GM04504 (cell line): ENCODE measurements around the gene BDKRB2.

Source experiments
- DNase-seq: peaks from one replicate; pipeline ENCODE4 v3.0.0-alpha.2; 2012; ENCODE audit warnings: low read depth

BDKRB2 gene

DNA sequence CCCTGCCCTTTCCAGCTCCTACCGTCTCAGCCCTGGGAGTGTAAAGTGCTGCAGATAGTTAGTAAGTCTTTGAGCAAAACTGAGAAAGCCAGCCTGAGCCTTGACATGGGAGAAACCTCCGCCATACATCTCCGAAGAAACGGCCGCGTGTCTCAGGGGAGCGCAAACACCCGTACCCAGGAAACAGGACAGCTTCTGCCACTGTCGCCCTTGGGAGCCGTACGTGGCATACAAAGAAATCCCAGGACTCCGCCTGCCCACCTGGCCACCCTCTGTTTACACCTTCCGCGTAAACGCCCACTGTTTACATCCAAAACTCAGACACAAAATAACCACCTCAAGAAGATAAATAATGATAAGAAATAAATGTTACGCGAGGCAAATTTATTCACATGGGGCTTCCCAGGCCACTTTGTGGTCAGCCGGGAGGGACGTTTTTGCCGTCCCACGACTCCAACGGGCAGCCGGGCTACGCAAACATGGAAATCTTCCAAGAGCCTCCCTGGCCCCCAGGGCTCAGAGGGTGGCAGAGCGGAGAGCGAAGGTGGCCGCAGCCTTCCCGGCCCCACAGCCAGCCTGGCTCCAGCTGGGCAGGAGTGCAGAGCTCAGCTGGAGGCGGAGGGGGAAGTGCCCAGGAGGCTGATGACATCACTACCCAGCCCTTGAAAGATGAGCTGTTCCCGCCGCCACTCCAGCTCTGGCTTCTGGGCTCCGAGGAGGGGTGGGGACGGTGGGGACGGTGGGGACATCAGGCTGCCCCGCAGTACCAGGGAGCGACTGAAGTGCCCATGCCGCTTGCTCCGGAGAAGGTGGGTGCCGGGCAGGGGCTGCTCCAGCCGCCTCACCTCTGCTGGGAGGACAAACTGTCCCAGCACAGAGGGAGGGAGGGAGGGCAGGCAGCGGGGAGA, at the start of gene BDKRB2:
BDKRB2 (plus strand) TSS at position 689 of the 908 bp plus-strand sequence. CDS start 32,269 bp downstream, outside the sequence.
- DNase-seq, result peak; percentile 66

DNA sequence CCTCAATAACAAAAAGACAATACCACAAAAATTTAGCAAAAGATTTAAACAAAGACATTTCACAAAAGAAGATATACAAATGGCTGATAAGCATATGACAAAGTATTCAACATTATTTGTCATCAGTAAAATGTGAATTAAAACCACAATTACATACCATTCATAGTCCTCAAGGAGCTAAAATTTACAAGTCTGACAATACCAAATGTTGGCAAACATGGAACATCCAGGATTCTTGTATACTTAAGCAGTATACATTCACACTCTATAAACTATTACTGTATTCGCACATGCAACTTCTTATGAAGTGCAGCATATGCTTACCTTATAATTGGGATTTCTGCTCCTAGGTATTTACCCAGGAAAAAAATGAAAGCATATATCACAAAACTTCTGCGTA, 49.7 kb upstream of the BDKRB2 start:
- DNase-seq, result no peak

DNA sequence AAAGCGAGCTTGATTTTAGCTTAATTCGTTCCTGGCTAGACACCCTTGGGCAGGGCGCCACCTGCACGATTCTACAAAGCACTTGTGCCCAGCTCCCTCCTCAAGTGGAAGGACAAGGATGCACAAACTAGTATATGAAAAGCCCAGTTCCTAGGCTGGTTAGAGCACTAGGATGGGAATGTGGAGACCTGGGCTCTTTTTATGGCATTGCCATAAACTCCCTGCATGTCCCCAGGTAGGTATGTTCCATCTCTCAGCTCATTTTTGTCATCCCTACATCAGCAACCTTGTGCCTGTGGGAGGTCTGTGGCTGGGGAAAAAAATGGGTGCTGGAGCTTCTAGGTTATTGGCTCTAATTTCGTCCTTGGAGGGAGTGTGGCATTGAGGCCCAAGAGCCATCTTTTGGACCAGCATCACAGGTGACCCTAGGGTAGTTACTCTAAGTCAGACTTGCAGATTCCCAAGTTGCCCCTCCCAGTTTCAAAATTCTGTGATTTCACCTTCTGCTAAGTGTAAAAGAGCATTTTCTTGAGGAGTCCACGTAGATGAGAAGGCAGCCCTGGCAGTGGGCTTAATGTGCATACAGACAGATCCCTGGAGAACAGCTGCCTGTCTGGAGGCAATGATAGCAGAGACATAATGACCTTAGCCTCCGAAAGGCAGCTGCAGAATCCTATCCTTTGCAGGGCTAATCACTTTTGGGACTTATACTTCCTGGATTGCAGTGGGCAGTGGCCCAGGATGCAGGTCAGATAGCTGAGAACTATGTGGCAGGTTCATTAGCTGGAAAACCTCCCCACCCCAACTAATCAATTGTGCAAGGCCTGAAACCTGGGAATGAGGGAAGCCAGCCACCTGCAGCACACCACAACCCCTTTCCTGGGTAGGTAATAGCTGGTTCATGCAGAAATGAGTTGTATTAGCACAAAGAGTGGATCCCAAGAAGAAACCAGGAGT, 47.6 kb upstream of the BDKRB2 start:
- DNase-seq, result no peak

DNA sequence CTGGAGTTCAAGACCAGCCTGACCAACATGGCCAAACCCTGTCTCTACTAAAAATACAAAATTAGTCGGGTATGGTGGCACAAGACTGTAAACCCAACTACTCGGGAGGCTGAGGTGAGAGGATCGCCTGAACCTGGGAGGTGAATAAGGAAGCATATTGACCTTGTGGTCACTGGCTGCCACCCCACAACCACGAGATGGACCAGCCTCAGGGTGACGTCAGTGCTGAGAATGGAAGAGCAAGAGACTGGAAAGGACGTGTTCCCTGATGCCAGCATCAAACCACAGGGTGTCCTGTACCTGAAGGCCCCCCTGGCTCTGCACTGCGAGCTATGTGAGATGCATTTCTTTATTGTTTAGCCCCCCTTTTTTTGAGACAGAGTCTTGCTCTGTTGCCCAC, 45.9 kb upstream of the BDKRB2 start:
- DNase-seq, result no peak

DNA sequence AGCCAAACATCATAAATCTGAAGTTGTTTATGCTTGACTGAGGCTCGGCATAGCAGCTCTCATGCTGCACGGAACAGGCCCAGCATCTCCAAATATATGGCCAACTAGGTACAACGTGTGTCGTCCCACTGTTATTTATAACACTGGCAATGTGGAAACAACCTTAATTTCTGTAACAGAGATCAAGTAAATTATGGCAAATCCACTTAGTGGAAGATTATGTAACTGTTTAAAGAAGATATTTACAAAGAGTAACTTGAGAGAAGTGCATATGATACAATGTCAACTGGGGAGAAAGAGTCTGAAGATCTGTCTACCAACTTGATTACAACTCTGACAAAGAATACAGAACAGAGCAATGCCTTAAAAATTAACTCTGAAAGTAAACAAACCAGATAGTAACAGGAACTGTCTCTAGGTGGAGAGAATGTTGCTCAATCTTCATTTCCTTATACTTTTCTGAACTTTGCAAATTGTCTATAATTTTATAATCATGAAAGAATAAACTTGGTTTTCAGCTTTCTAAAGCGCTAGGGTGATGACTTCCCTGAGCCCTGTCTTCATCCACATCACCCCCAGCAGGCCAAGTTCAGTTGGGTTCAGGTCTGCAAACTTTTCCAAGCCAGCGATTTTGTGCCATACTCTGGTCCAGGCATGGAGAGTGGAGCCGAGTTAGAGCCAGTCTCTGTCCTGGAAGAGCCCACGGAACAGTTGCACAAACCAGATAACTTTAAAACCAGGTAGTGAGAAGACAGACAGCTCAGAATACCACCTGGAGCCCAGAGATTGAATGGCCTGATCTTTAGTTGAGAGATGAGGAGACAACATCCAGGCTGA, 44.3 kb upstream of the BDKRB2 start:
- DNase-seq, result no peak

DNA sequence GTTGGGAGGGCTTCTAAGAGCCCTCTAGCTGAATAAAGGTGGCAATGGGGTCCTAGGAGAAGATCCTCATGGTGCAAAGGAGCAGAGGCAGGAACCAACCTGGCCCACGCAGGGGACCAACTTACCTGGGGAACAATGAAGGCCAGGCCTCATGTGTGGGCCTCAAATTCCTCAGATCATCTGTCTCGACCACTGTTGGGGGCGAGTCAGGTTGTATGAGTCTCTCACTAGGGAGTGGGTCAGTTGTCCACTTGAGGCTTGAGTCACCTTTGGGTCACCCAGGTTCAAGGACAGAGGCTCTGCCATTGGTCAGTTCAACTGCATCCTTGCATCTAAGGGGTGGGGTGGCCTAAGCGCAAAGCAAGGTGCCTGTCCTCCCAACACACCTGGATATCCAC, 43.7 kb upstream of the BDKRB2 start:
- DNase-seq, result no peak

DNA sequence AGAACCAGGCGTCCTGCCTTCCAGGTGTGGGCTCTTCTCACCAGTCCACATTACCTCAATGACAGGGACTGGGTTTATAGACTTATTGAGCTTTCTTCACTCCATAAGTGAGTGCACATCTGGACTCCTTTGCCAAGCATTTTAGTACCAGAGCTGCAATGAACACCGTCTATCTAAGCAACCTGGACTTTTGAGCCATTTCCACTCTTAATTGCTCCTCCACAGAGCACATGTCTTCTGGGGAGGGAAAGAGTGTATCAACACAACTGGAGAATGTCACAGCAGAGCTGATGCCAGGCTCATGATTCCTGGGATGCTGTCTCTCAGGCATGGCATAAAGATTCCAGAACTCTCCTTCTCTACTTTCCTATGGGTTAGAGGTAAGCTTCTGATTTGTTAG, 43.0 kb upstream of the BDKRB2 start:
- DNase-seq, result no peak

DNA sequence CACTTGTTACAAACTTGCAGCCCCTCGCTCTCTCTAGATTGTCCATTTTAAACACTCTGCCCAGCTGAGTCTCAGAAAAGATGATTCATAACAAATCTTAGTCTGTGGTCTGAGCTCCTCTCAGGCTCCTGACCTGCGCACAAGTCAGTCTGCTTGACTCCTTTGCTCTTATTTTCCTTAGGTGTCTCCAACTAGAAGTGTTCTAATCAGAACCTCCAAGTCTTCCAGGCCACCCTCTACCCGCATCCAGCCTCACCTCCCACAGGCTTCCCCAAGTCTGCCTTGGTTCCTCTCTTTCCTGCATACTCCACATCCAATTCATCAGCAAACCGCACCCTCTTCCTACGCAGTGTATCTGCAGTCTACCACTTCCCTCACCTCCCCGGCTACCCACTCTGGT, 42.4 kb upstream of the BDKRB2 start:
- DNase-seq, result no peak

DNA sequence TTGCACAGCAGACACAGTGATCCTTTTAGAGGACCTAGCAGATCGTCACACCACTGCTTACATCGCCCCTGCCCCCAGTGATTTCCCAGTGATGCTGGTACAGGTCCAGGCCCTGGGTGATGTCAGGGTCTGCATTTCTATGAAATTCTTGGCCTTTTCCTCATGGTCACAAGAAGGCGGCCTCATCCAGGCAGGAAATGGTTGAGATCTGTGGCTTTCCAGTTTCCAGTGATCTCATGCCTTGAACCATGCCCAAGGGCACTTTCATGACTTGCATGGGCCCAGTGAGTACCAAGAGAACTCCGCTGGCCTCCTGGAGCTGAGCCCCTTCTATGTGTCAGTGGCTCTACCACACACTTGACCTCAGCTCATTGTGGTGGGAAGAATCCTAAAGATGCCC, 41.9 kb upstream of the BDKRB2 start:
- no peak for DNase-seq

DNA sequence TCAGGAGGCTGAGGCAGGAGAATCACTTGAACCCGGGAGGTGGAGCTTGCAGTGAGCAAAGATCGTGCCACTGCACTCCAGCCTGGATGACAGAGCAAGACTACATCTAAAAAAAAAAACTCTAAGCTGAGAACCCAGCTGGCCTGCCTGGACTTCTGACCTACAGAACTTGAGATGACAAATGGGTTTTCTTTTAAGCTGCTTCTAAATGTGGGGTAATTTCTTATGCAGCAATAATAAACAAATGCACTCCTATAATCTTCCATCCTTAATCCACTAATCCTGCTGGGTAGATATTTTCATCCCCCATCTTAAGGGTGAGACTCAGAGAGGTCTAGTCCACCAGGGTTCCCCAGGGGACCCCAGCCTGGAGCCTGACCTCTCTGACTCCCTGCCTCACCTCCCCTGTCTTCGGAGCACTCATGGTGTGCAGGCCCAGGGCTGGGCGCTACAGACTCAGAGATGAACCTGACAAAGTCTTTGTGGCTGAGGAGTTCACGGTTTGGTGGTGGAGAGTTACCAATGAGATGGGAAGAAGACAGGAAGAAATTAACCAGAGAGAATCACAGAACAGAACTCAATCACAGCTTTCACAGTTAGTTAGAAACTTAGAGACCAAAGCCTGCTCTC, 39.7 kb upstream of the BDKRB2 start:
- DNase-seq, result no peak

DNA sequence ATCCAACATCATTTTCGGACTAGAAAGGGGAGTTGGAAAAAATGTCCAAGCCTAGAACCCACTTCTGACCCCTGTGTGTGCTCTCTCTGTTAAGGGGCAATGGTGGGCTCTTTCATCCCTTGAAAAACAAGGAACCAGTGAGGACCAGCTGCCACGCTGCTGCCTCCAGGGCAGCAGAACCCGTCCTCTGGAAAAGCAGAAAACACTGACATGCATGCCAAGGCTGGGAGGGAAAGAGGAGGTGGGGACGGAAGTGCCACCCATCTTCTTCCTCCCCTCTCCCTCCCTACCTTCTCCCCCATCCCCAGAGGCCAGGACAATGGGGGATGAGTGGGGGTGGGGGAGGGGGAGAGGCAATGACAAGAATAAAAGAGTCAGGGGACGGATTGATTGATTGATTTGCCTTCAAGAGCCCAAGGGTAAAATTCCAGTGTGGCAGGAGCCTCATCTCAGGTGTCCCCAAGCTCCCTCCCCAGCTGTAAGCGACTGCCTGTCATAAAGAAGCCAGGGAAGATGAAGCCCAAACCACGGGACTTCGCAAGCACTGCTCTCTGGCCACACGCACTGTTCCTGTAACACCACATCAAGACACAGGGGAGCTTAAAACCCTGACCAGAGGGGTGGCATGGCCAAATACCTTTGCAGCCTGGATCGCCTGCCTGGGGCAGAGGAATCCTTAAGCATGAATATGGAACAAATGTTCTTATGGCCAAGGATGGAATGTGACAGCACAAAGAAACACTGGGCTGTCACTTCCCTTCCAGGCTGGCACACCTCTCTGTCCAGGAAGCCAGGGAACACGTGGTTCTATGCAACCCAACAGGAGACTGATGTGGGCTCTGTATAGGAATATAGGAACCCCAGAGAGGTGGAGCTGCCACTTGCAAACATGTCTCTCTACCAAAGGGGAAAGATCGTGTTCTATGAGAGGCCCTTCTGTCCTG, 38.9 kb upstream of the BDKRB2 start:
- no peak for DNase-seq

DNA sequence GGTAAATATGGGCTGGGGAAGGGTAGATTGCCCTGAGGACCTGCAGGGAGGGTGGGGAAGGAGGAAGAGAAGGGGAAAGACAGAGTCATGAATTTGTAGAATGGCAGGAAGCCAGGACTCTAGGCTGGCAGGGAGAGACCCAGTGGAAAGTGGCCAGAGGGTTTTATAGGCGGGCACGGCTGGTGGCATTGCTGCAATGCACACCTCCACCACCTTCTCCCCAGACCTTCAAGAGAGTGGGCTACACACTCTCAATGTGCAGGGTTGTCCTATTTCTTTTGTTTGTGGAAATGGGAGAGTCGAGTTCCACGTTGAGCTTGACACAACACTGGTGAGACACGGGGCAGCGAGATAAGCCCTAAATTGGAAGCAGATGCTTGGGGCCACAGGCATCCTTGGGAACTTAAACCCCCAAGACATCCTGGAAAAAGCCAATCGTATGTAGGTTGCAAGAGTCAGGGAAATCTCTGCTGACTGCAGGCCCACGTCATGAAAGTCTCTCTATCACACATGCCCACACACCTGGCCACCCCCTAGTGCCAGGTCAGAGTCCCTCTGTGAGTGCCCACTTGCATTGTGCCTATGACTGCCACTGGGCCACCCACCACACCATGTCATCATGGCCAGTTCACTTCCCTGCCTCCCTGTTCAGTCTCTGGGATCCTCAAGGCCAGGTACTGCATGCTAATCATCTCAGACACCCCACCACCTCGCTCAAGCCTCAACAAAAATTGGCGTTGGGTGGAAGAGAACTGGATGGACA, 38.0 kb upstream of the BDKRB2 start:
- no peak for DNase-seq

DNA sequence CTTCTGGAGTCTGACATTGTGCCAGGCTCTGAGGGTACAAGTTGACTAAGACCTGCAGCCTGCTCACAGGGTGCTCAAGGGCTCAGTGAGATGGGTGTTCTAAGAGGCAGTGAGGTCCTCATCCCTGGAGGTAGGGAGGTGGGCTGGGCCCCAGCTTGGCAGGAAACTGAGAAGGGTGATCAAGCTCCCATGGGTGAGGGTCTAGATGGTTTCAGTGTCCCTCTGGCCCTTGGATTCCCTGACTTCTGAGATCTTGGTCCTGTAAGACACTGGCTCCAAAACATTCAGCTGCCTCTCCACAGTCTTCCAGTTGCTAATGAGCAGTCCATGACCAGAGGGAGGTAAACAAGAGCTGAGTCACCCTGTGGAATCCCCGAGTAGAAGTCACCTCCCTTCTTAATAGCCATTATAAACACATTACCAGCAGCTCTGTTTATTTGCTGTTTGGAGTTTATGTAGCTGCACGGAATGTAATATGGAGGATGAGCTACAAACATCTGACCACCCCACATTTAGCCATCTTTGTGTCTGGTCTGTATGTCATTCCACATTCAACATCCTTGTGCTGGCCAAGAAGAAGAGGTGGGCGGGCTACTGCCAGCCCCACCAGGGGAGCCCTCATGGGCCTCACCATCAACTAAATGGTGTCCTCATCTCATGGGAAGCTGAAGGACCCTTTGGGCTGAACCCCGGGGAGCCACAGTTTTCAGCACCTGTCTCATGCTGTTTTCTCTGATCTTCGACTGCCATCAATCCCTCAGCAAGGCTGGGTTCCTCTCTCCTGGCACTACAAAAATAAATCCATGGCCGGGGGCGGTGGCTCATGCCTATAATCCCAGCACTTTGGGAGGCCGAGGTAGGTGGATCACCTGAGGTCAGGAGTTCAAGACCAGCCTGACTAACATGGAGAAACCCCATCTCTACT, 37.2 kb upstream of the BDKRB2 start:
- peak; percentile 77 for DNase-seq

DNA sequence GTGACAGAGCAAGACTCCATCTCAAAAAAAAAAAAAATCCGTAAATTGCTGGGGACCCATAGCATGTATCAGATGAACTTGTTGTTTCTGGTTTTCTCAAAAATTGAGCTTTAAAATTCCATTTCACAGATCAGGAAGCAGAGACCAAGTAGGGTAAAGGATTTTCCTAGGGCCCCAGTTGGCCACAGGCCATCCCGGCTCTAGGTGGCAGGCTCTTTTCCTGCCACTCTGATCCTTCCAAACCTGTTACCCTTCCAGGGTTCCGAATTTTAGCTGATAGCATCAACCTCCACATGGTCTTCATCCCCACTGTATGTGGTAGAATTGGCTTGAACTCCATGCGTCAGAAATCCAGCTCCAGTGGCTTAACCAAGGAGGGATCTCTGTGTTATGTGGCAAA, 36.1 kb upstream of the BDKRB2 start:
- DNase-seq, result no peak

DNA sequence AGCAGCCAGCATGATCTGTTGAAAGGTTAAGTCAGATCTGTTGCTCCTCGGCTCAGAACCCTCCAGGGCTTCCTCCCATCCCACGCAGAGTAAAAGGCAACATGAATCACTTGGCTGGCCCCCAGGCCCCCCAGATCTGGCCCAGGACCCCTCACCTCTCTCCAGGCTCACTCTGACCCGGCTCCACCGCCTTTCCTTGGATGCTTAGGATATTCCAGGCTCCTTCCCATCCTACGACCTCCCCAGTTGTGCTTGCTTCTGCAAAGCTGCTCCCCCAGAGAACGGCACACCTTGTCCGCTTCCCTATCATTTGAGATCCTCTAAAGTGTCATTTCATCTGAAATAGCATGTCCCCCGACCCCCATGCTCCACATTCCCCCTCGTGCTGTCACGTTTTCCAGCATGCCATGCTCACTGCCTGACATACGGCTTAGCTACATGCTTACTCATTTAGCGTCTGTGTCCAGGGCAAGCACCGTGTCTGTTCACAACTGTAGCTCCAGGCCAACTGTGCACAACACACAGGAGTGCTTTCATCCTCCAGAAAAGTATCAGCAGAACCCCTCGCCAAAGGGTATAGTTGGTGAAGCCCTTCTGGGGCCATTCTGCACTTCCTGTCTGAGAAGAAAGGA, 33.6 kb upstream of the BDKRB2 start:
- DNase-seq, result no peak

DNA sequence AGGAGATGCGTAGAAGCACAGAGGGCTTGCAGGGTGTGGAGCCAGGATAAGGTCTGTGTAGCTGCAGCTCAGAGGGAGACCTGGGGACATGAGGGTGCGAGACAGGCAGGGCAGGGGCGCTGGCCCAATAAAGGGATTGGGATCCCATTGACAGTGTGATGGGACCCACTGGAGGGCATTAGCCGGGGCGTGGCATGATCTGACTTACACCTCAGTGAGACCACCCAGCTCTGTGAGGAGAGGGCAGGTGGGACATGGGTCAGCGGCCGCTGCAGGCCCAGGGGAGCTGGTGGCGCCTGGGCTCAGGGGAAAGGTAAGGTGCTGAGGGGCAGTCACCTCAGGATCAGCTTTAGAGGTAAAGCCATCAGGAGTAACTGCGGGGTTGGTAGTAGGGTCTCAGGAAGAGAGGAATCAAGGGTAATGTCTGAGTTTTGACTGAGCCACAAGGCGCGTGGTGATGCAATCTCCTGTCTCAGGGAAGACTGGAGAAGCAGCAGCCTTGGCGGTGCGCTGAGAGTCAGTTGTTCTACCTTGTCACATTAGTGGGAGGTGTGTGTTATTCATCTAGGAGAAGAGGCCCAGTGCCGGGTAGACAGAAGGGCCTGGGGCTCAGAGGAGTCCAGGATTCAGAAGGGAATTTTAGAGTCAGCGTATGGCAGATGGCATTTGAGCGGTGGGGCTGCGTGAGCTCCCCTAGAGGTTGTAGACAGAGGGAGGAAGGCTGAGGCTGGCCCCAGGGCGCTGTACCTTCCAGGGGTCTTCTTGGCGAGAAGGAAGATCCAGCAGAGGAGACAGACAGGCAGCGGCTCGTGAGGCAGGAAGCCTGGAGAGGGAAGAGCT, 30.8 kb upstream of the BDKRB2 start:
- DNase-seq, result no peak

DNA sequence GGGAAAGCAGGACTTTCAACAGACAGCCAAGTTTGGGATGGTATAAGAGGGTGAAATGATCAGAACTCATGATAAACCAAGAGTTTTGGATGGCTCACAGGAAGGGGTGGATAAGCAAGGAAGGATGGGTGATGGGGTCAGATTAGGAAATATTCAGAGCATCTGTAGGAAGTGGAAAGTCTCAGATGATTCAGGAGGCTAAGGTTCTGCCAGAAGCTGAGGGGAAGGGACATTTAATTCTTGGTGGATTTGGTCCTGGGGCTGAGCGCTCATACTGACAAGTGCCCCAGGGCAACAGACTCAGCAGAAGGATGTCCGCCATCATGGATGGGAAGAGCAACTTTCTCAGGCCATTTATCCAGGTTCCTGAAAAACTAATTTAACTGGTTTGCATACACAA, 28.4 kb upstream of the BDKRB2 start:
- DNase-seq, result peak; percentile 60
